Bronchial epithelial cell (primary cell): ENCODE results near the gene CNFN. TPM values are rescaled to one million over a fixed set of nuclear protein-coding genes. Genes with fewer than 3 reads are reported as not detected.

Experiments used
- DNase-seq: peaks from one replicate; pipeline ENCODE4 v3.0.0-alpha.2; 2010; ENCODE audit warnings: low read depth
- FAIRE-seq: peaks from 2 replicates; lab custom pipeline; 2011; peaks lifted over from hg19 to GRCh38; lab: Jason Lieb, UNC
- H3K27me3 ChIP-seq: 2 replicates; pipeline ENCODE4 v1.5.1; 2011; ENCODE audit warnings: low read length; ENCODE audit not compliant: control insufficient read depth, insufficient read depth
- H3K36me3 ChIP-seq: 2 replicates; pipeline ENCODE4 v1.5.1; 2011; ENCODE audit warnings: low read length; ENCODE audit not compliant: control insufficient read depth, insufficient read depth
- H3K4me3 ChIP-seq: 2 replicates; pipeline ENCODE4 v1.5.1; 2011; ENCODE audit warnings: mild to moderate bottlenecking, low read depth, low read length, control low read depth
- CTCF ChIP-seq: IDR thresholded peaks from 2 replicates; pipeline ENCODE4 v1.5.1; 2011; ENCODE audit warnings: mild to moderate bottlenecking, moderate library complexity, low read length, control low read depth, inconsistent platforms; ENCODE audit not compliant: insufficient read depth, severe bottlenecking
- total RNA-seq: library from RNA; depleted of rRNA; stranded (reverse); fragments of >200 nt; gene quantifications from 2 replicates; pipeline ENCODE4 v1.2.1, GENCODE V29; 2014

Gene CNFN
- total RNA-seq, 1 donor from 2014 or later, result not detected

DNA sequence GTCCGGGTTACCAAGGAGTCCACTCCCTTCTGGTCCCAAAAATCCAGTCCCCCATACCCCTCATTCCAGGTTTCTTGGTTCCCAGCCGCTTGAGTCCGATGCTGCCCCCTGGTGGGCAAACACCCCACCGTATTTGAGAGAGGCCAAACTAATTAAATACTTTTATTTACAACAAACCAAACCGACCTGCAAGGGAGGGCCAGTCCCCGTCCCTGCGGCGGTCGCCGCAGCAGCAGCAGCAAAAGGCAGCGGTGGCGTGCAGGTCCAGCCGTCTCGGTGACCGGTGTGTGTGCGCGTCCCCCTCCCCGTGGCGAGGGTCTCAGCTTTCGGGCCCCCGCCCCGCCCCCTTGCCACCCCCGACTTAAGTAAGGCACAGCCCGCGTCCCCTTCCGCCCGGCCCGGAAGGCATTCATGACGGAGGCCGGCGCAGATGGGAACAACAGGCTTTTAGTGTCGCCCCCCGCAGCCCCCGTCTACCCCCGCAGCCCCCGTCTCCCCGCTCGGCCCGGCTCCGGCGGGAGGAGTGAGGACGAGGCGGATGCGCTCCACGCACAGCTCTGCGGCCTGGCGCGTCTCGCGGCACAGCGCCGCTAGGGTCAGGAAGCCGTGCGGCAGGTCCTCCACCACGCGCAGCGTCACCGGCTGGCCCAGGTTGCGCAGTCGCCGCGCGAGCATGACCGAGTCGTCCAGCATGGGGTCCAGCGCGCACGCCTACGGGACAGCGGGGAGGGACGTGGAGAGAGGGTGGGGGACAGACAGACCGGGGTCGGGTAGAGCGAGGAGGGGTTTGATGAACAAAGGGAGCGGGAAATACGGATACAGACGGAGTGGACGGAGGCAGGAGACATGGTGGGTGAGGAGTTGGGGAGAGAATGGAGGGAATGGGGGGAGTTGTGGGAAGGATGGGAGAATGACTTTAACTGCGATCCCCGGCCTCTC is 11.5 kb upstream of the CNFN start:
- H3K27me3 ChIP-seq, result no peaks in the 10 kb centered on the region
- peak; percentile 66 for DNase-seq
- H3K36me3 ChIP-seq, result peaks cover 2% of the 10 kb centered on the region
- TF ChIP-seq CTCF, result peak; percentile 72
- no peak for FAIRE-seq
- H3K4me3 ChIP-seq, result peak overlapping the region; percentile 44

DNA sequence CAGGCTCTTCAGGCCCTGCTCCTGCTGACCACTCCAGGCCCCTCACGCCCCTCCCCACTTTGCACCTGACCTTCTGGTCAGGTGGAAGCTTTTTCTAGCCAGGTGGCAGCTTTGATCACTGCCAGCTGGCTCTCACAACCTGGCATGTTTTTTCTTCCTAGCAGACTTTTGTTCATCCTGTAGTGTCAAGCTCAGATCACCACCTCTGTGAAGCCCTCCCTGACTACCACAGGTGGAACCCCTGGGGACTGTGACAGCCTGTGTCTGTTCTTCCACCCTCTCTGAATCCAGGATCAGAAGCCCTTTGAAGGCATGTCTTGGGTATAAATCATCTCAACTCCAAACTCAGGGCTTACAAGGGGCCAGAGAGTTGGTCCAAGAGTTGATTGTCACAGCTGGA is 10.3 kb upstream of the CNFN start:
- Histone ChIP-seq H3K4me3 (no peak overlapping the region), H3K36me3 (peaks cover 1% of the 10 kb centered on the region), H3K27me3 (no peaks in the 10 kb centered on the region)
- DNase-seq (no peak), FAIRE-seq (no peak)
- TF ChIP-seq CTCF, result no peak

GRCh38 chr19:42397263-42398166 is 7.4 kb upstream of the CNFN start:
- TF ChIP-seq CTCF, result no peak
- DNase-seq, result no peak
- Histone ChIP-seq H3K4me3 (peak overlapping the region; percentile 57), H3K27me3 (no peaks in the 10 kb centered on the region), H3K36me3 (no peaks in the 10 kb centered on the region)
- no peak for FAIRE-seq

DNA sequence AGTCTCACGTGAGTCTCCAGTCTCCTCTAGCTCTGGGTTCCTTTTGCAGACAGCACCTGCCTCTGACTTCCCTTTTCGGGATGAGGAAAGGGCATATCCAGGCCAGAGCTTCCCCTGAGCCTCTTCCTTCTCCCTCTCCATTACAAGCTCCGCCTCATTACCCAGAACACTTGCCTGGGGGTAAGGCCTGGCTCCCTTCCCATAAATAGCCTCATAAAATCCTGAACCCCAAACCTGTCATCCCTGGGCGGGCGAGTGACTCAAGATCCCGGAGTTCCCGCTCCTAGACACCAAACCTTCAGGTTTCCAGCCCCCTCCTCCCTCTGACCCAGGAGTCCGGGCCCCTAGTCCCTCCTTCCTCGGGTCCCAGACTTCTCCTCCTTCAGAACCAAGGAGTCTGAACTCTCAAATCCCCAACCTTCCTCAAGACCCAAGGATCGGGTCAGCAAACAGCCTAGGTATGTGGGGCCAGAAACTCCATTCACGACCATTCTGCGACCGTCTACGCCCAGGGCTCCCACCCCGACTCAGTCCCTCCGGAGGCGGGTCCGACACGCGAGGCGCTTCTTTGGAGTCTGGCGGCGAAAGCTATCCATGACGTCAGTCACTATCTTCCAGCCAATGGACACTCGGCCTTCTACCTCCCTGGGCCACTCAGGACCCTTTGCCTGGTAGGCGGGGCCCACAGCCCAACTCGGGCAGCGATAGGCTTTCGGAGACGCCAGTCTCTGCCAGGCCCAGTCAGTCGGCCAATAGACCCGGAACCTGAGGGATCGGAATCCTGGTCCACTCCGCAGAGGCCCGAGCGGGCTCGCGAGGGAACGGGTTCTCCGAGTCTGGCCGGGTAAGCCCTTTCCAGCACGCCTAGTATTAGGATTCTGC is 6.5 kb upstream of the CNFN start:
- H3K36me3 ChIP-seq, result no peaks in the 10 kb centered on the region
- DNase-seq (peak; percentile 98), FAIRE-seq (peak; percentile 75)
- no peak for TF ChIP-seq CTCF
- H3K4me3 ChIP-seq, result peak overlapping the region; percentile 57
- no peaks in the 10 kb centered on the region for H3K27me3 ChIP-seq

DNA sequence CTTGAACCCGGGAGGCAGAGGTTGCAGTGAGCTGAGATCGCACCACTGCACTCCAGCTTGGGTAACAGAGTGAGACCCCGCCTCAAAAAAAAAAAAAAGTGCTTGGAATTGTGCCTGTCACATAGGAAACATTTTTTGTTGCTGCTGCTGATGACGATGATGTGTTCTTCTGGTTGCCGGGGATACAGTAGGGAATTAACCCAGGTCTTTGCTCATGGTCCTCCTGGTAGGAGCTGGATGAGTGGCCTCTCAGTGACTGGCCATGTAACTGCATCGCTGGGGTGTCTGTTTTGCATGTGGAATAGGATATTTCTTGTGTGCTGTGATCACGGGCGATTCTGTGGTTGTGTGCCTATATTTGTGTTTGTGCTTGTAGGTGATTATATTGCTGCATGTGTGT is 4.7 kb upstream of the CNFN start:
- TF ChIP-seq CTCF, result no peak
- Histone ChIP-seq H3K36me3 (no peaks in the 10 kb centered on the region), H3K27me3 (peaks cover 8% of the 10 kb centered on the region), H3K4me3 (no peak overlapping the region)
- FAIRE-seq, result no peak
- no peak for DNase-seq
